GM12878 (cell line): Measurements from ENCODE around the gene NOP10. TPM values are rescaled to one million over a fixed set of nuclear protein-coding genes. Genes with fewer than 3 reads are reported as not detected.

ENCODE experiments used
- ATAC-seq: fragments of 200-7000 bp; cut with Tn5 transposase; 3 replicates; pipeline ENCODE4 v1.9.1; 2020; ENCODE audit warnings: mild to moderate bottlenecking, moderate library complexity
- BruUV-seq: library from RNA; stranded (reverse); fragments of 400-500 nt; replicated peaks from 2 replicates; lab custom pipeline; 2021; lab: Mats Ljungman, UMichigan
- CTCF ChIA-PET: fragments of 300-600 bp; sonication (Branson Sonifier 250); formaldehyde crosslinking; extraction: SDS; loops from one replicate; lab custom pipeline; 2021; ENCODE audit warnings: inconsistent platforms; lab: Yijun Ruan, JAX
- POLR2A ChIA-PET: fragments of 350-600 bp; formaldehyde crosslinking; extraction: SDS; loops from one replicate; lab custom pipeline; 2021; ENCODE audit warnings: inconsistent platforms; lab: Charles Lee
- RAD21 ChIA-PET: fragments of 300-600 bp; sonication (Branson Sonifier 250); formaldehyde crosslinking; loops from one replicate; lab custom pipeline; 2023; ENCODE audit warnings: antibody characterized with exemption; ENCODE audit not compliant: unreplicated experiment; lab: Charles Lee
- SMC1A ChIA-PET: fragments of 300-600 bp; sonication (Branson Sonifier 250); formaldehyde crosslinking; loops from one replicate; lab custom pipeline; 2023; ENCODE audit not compliant: unreplicated experiment, uncharacterized antibody; lab: Charles Lee
- DNase-seq: peaks from one replicate; pipeline ENCODE4 v3.0.0-alpha.2; 2011; ENCODE audit warnings: low read depth, low spot score
- FAIRE-seq: peaks from 3 replicates; lab custom pipeline; 2011; peaks lifted over from hg19 to GRCh38; lab: Jason Lieb, UNC
- H2AFZ ChIP-seq: 2 replicates; pipeline ENCODE4 v1.6.0; 2011; ENCODE audit warnings: low read depth, low read length, control low read depth; ENCODE audit not compliant: control insufficient read depth
- H3K27ac ChIP-seq: 2 replicates; pipeline ENCODE4 v1.5.1; 2011; ENCODE audit warnings: control low read depth; ENCODE audit not compliant: control insufficient read depth, insufficient read depth
- H3K27me3 ChIP-seq, 2 experiments: replicated peaks in 1 of 2; 2 replicates each; pipeline versions ENCODE4 v1.6.0 to v1.6.1; 2011; ENCODE audit warnings: low read length in 1 of 2; ENCODE audit not compliant: control insufficient read depth in 2 of 2, insufficient read depth in 2 of 2
- H3K36me3 ChIP-seq, 2 experiments: 2 replicates each; pipeline ENCODE4 v1.5.1; 2011; ENCODE audit warnings: low read length in 1 of 2; ENCODE audit not compliant: control insufficient read depth in 2 of 2, insufficient read depth in 2 of 2
- H3K4me1 ChIP-seq: 2 replicates; pipeline ENCODE4 v1.6.1; 2011; ENCODE audit warnings: mild to moderate bottlenecking, low read length, moderate library complexity, mixed read lengths; ENCODE audit not compliant: control insufficient read depth, insufficient read depth
- H3K4me2 ChIP-seq: 2 replicates; pipeline ENCODE4 v1.6.0; 2011; ENCODE audit warnings: control low read depth; ENCODE audit not compliant: control insufficient read depth, insufficient read depth
- H3K4me3 ChIP-seq: fragments of 200-600 bp; sonication (generic); 2 replicates; pipeline ENCODE4 v1.5.1; 2016
- H3K79me2 ChIP-seq: 2 replicates; pipeline ENCODE4 v1.6.0; 2011; ENCODE audit warnings: low read length; ENCODE audit not compliant: control insufficient read depth, insufficient read depth
- H3K9ac ChIP-seq: 2 replicates; pipeline ENCODE4 v1.8.0; 2011; ENCODE audit warnings: low read length, control low read depth, mixed read lengths; ENCODE audit not compliant: control insufficient read depth, insufficient read depth
- H3K9me3 ChIP-seq: replicated peaks from 3 replicates; pipeline ENCODE4 v1.5.1; 2011; ENCODE audit warnings: mild to moderate bottlenecking, low read length; ENCODE audit not compliant: control insufficient read depth, insufficient read depth
- H4K20me1 ChIP-seq: 2 replicates; pipeline ENCODE4 v1.6.0; 2011; ENCODE audit not compliant: control insufficient read depth, insufficient read depth
- ASH2L ChIP-seq: fragments of 300-600, 200-600 bp; sonication (generic); IDR thresholded peaks from 2 replicates; pipeline ENCODE4 v1.6.1; 2017; ENCODE audit warnings: low read depth, mild to moderate bottlenecking, borderline replicate concordance
- CBX5 ChIP-seq: sonication (generic); IDR thresholded peaks from 2 replicates; pipeline ENCODE4 v1.6.1; 2016; ENCODE audit warnings: low read depth, moderate library complexity, mild to moderate bottlenecking, inconsistent platforms
- DPF2 ChIP-seq: fragments of 450-650 bp; IDR thresholded peaks from 2 replicates; pipeline ENCODE4 v1.6.1; 2017; ENCODE audit warnings: mild to moderate bottlenecking
- FOXM1 ChIP-seq: IDR thresholded peaks from 2 replicates; pipeline ENCODE4 v1.6.1; 2012; ENCODE audit warnings: low read depth, mild to moderate bottlenecking, inconsistent platforms, low read length, moderate library complexity
- JUNB ChIP-seq: IDR thresholded peaks from 2 replicates; pipeline ENCODE4 v1.6.1; 2016; ENCODE audit warnings: antibody characterized with exemption, mild to moderate bottlenecking
- KLF5 ChIP-seq: fragments of 450-650 bp; IDR thresholded peaks from 2 replicates; pipeline ENCODE4 v1.6.1; 2014; ENCODE audit warnings: mild to moderate bottlenecking; ENCODE audit not compliant: partially characterized antibody
- LARP7 ChIP-seq: fragments of 450-650 bp; IDR thresholded peaks from 2 replicates; pipeline ENCODE4 v1.6.1; 2017; ENCODE audit warnings: mild to moderate bottlenecking
- NBN ChIP-seq: fragments of 450-650 bp; IDR thresholded peaks from 2 replicates; pipeline ENCODE4 v1.6.1; 2016
- PBX3 ChIP-seq: IDR thresholded peaks from 2 replicates; pipeline ENCODE4 v1.6.1; 2011; ENCODE audit warnings: mild to moderate bottlenecking, low read depth, low read length, moderate library complexity; ENCODE audit not compliant: insufficient replicate concordance
- PKNOX1 ChIP-seq: fragments of 450-650 bp; IDR thresholded peaks from 2 replicates; pipeline ENCODE4 v1.6.1; 2016; ENCODE audit warnings: mild to moderate bottlenecking
- PML ChIP-seq: IDR thresholded peaks from 2 replicates; pipeline ENCODE4 v1.6.1; 2012; ENCODE audit warnings: low read length, inconsistent platforms
- POLR2AphosphoS5 ChIP-seq: IDR thresholded peaks from 2 replicates; pipeline ENCODE4 v1.6.1; 2011; ENCODE audit warnings: mild to moderate bottlenecking, low read length, inconsistent platforms
- RAD51 ChIP-seq: fragments of 450-650 bp; IDR thresholded peaks from 2 replicates; pipeline ENCODE4 v1.6.1; 2016; ENCODE audit warnings: moderate library complexity, mild to moderate bottlenecking, inconsistent platforms
- SMC3 ChIP-seq: IDR thresholded peaks from 2 replicates; pipeline ENCODE4 v1.6.1; 2011; ENCODE audit warnings: low read length, improper control_type of control experiment, borderline replicate concordance
- SPI1 ChIP-seq: IDR thresholded peaks from 2 replicates; pipeline ENCODE4 v1.6.1; 2011; ENCODE audit warnings: low read depth, mild to moderate bottlenecking, low read length, moderate library complexity, borderline replicate concordance; ENCODE audit not compliant: insufficient read depth
- SREBF2 ChIP-seq: IDR thresholded peaks from 2 replicates; pipeline ENCODE4 v1.6.1; 2012; ENCODE audit warnings: mild to moderate bottlenecking, low read length
- TARDBP ChIP-seq: IDR thresholded peaks from 2 replicates; pipeline ENCODE4 v1.6.1; 2016; ENCODE audit warnings: borderline replicate concordance
- TCF3 ChIP-seq: IDR thresholded peaks from 2 replicates; pipeline ENCODE4 v1.6.1; 2012; ENCODE audit warnings: low read depth, mild to moderate bottlenecking, low read length, borderline replicate concordance; ENCODE audit not compliant: insufficient read depth
- WGBS: methylation state at CpG from one replicate; pipeline ENCODE4 v1.1.6; 2016; ENCODE audit warnings: low lambda C conversion rate; ENCODE audit not compliant: insufficient replicate concordance, insufficient coverage; ENCODE audit errors: missing lambda C conversion rate; 5-methylcytosine and 5-hydroxymethylcytosine counted together
- in situ Hi-C: fragments of 300-500 bp; cut with MboI; formaldehyde crosslinking; loops from 9 replicates; pipeline ENCODE4 v1.14.3; 2018; ENCODE audit warnings: mixed read lengths
- intact Hi-C: fragments of 100-400 bp; cut with micrococcal nuclease; formaldehyde crosslinking; loops from one replicate; pipeline ENCODE4 v1.14.2; 2022; ENCODE audit not compliant: unreplicated experiment
- polyA plus RNA-seq, 11 experiments: library from polyadenylated mRNA; depleted of rRNA in 4 of 11; unstranded in 6 of 11; stranded (reverse) in 5 of 11; fragments of >200 nt; fragmentation: Nextera tagmentation in 4 of 11; fragmentation: Illumina TruSeq in 1 of 11; extraction: Ambion mirVana in 4 of 11; extraction: Trizol in 1 of 11; gene quantifications; 1 replicate in 1 of 11; 2 replicates in 10 of 11; pipeline versions ENCODE4 v1.2.1 to v1.2.3, GENCODE V29; 2011 to 2016; ENCODE audit warnings: inconsistent platforms in 2 of 11, missing spikeins in 2 of 11, low read depth in 1 of 11
- total RNA-seq, 4 experiments: library from RNA; depleted of rRNA in 3 of 4; stranded (reverse); fragments of >200 nt in 3 of 4; fragmentation: Illumina TruSeq in 1 of 4; extraction: Trizol in 1 of 4; gene quantifications; 2 replicates each; pipeline versions ENCODE4 v1.2.1 to v1.2.3, GENCODE V29; 2013 to 2021
- TF ChIP-seq, protein P1 (sequence below): fragments of 450-650 bp; IDR thresholded peaks from 2 replicates; pipeline ENCODE4 v1.6.1; 2017; ENCODE audit warnings: mild to moderate bottlenecking, moderate library complexity
- TF ChIP-seq, protein P2 (sequence below): IDR thresholded peaks from 2 replicates; pipeline ENCODE4 v1.6.1; 2012; ENCODE audit warnings: low read length, inconsistent platforms

Gene NOP10
- total and polyA plus RNA-seq, 10 of the 15 experiments (the other 5 are each of a cell fraction or from before 2014, with no cell fraction given) = 225 to 1,778 (median 537) TPM

DNA sequence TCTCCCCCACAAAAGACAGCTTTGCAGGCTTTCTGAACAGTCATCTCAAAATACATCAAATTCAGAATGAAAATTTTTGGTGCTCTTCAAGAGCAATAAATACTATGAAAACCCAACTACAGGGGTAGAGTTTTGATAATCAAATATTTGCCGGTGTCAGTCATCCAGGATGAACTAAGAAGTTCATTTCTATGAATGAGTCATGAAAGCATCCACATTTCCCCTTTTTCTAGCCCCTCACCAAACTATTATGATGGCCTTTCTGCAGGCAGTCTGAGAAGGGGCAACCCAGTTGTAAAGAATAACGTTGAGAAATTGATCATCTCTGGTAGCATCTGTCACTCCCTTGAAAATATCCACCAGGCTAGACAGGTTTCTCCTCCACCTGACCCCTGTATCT is 27.2 kb upstream of the NOP10 start:
- Histone ChIP-seq H3K79me2 (peaks cover 21% of the 10 kb centered on the region), H3K4me1 (peaks cover 28% of the 10 kb centered on the region), H3K4me2 (no peak overlapping the region; the same call in 1 of the 2 replicates), H3K36me3 (no peaks in the 10 kb centered on the region), H3K27ac (0 out of 2 replicates have a peak overlapping the region, but pooled peaks have one; percentile 4), H3K9me3 (no peaks in the 10 kb centered on the region), H3K4me3 (no peak overlapping the region), H4K20me1 (no peaks in the 10 kb centered on the region), H3K9ac (no peak overlapping the region), H3K27me3 (no peaks in the 10 kb centered on the region), H2AFZ (no peak overlapping the region)
- RAD21 ChIA-PET = no interaction called here
- SMC1A ChIA-PET = interaction anchor here (3.4 kb wide), 1 partner anchor 128 kb away, joined by 22 read pairs; no protein-coding TSS in a partner anchor
- intact Hi-C loops (no loop called here), in situ Hi-C loops (no loop called here)
- no TSS peak for BruUV-seq
- ATAC-seq (no peak), DNase-seq (no peak), FAIRE-seq (no peak)
- CTCF ChIA-PET = no interaction called here
- 0% methylated on average over 2 of the region's 2 CpGs for WGBS
- POLR2A ChIA-PET = no interaction called here
- TF ChIP-seq NBN (no peak), POLR2AphosphoS5 (no peak), TCF3 (no peak), FOXM1 (peak; percentile 38; the same call in 1 of the 2 replicates), SREBF2 (no peak), SMC3 (no peak), SPI1 (peak; percentile 79), CBX5 (no peak), DPF2 (no peak), PKNOX1 (peak; percentile 84), TARDBP (no peak), RAD51 (no peak), JUNB (peak; percentile 90), LARP7 (no peak), PBX3 (no peak), ASH2L (no peak), PML (no peak), KLF5 (no peak)
- TF ChIP-seq, protein P1, sequence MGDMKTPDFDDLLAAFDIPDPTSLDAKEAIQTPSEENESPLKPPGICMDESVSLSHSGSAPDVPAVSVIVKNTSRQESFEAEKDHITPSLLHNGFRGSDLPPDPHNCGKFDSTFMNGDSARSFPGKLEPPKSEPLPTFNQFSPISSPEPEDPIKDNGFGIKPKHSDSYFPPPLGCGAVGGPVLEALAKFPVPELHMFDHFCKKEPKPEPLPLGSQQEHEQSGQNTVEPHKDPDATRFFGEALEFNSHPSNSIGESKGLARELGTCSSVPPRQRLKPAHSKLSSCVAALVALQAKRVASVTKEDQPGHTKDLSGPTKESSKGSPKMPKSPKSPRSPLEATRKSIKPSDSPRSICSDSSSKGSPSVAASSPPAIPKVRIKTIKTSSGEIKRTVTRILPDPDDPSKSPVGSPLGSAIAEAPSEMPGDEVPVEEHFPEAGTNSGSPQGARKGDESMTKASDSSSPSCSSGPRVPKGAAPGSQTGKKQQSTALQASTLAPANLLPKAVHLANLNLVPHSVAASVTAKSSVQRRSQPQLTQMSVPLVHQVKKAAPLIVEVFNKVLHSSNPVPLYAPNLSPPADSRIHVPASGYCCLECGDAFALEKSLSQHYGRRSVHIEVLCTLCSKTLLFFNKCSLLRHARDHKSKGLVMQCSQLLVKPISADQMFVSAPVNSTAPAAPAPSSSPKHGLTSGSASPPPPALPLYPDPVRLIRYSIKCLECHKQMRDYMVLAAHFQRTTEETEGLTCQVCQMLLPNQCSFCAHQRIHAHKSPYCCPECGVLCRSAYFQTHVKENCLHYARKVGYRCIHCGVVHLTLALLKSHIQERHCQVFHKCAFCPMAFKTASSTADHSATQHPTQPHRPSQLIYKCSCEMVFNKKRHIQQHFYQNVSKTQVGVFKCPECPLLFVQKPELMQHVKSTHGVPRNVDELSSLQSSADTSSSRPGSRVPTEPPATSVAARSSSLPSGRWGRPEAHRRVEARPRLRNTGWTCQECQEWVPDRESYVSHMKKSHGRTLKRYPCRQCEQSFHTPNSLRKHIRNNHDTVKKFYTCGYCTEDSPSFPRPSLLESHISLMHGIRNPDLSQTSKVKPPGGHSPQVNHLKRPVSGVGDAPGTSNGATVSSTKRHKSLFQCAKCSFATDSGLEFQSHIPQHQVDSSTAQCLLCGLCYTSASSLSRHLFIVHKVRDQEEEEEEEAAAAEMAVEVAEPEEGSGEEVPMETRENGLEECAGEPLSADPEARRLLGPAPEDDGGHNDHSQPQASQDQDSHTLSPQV = no peak
- TF ChIP-seq, protein P2, sequence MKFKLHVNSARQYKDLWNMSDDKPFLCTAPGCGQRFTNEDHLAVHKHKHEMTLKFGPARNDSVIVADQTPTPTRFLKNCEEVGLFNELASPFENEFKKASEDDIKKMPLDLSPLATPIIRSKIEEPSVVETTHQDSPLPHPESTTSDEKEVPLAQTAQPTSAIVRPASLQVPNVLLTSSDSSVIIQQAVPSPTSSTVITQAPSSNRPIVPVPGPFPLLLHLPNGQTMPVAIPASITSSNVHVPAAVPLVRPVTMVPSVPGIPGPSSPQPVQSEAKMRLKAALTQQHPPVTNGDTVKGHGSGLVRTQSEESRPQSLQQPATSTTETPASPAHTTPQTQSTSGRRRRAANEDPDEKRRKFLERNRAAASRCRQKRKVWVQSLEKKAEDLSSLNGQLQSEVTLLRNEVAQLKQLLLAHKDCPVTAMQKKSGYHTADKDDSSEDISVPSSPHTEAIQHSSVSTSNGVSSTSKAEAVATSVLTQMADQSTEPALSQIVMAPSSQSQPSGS = no peak
